Skeletal muscle tissue (tissue), 4 donors: Measurements from ENCODE around the gene ERRFI1. TPM values are rescaled to one million over a fixed set of nuclear protein-coding genes. Genes with fewer than 3 reads are reported as not detected.

Experiments used
- H3K27ac ChIP-seq: one replicate; pipeline ENCODE4 v1.7.0; 2013; ENCODE audit warnings: mild to moderate bottlenecking, low read depth, low read length, inconsistent platforms
- H3K27me3 ChIP-seq, 3 donors: one replicate each; pipeline ENCODE4 v1.7.0; 2013; ENCODE audit warnings: low read length in 3 of 3; ENCODE audit not compliant: control insufficient read depth in 3 of 3, insufficient read depth in 3 of 3
- H3K36me3 ChIP-seq, 3 donors: one replicate each; pipeline ENCODE4 v1.7.0; 2013; ENCODE audit warnings: low read length in 3 of 3; ENCODE audit not compliant: control insufficient read depth in 3 of 3, insufficient read depth in 3 of 3
- H3K4me1 ChIP-seq, 3 donors: one replicate each; pipeline ENCODE4 v1.7.0; 2013; ENCODE audit warnings: low read length in 3 of 3, mild to moderate bottlenecking in 3 of 3; ENCODE audit not compliant: control insufficient read depth in 3 of 3, insufficient read depth in 3 of 3
- H3K4me3 ChIP-seq, 3 donors: one replicate each; pipeline ENCODE4 v1.7.0; 2013; ENCODE audit warnings: low read length in 3 of 3
- H3K9ac ChIP-seq, 3 donors: one replicate each; pipeline ENCODE4 v1.7.0; 2013; ENCODE audit warnings: low read length in 3 of 3, mild to moderate bottlenecking in 3 of 3, moderate library complexity in 2 of 3, low read depth in 1 of 3
- H3K9me3 ChIP-seq, 3 donors: one replicate each; pipeline ENCODE4 v1.7.0; 2013; ENCODE audit warnings: low read length in 3 of 3; ENCODE audit not compliant: control insufficient read depth in 3 of 3
- total RNA-seq: library from RNA; depleted of rRNA; stranded (reverse); fragments of >200 nt; gene quantifications from one replicate; pipeline ENCODE4 v1.2.3, GENCODE V29; 2014
- donor health status: Osteomylitis.

Gene ERRFI1
- total RNA-seq, 1 donor from 2014 or later = 3.7 TPM

GRCh38 chr1:8019229-8019620 lies 6.9 kb downstream of the ERRFI1 start:
- H3K9me3 ChIP-seq = no peaks in the 10 kb centered on the region
- peaks cover 33 to 48% (median 47%) of the 10 kb centered on the region in 3 donors for H3K4me1 ChIP-seq
- H3K27ac ChIP-seq = no peak overlapping the region
- no peak overlapping the region for H3K4me3 ChIP-seq
- H3K27me3 ChIP-seq = no peaks in the 10 kb centered on the region
- H3K9ac ChIP-seq = no peak overlapping the region
- H3K36me3 ChIP-seq = peaks cover 3 to 4% (median 4%) of the 10 kb centered on the region in 3 donors

- Histone ChIP-seq H3K9me3 (no peaks in the 10 kb centered on the region), H3K9ac (no peak overlapping the region), H3K4me1 (peaks cover 33 to 44% (median 44%) of the 10 kb centered on the region in 3 donors)
Observed at GRCh38 chr1:8018492-8019228, 7.4 kb downstream of the ERRFI1 start.

GRCh38 chr1:8017495-8018197 lies 8.5 kb downstream of the ERRFI1 start:
- Histone ChIP-seq H3K27ac (no peak overlapping the region), H3K27me3 (no peaks in the 10 kb centered on the region), H3K9ac (peak overlapping the region in 1 of 3 donors; percentile 12), H3K9me3 (no peaks in the 10 kb centered on the region), H3K4me3 (no peak overlapping the region), H3K4me1 (peaks cover 33 to 43% (median 42%) of the 10 kb centered on the region in 3 donors), H3K36me3 (peaks cover 11 to 19% (median 15%) of the 10 kb centered on the region in 3 donors)

More at GRCh38 chr1:8018492-8019228, 7.4 kb downstream of the ERRFI1 start:
- no peak overlapping the region for H3K27ac ChIP-seq
- peaks cover 5 to 8% (median 8%) of the 10 kb centered on the region in 3 donors for H3K36me3 ChIP-seq
- no peak overlapping the region for H3K4me3 ChIP-seq
- H3K27me3 ChIP-seq = no peaks in the 10 kb centered on the region

- Histone ChIP-seq H3K9ac (no peak overlapping the region), H3K4me1 (peaks cover 38 to 48% (median 39%) of the 10 kb centered on the region in 3 donors), H3K27me3 (no peaks in the 10 kb centered on the region), H3K4me3 (no peak overlapping the region), H3K9me3 (no peaks in the 10 kb centered on the region), H3K27ac (no peak overlapping the region), H3K36me3 (peaks cover 11 to 20% (median 19%) of the 10 kb centered on the region in 3 donors)
Observed at GRCh38 chr1:8016895-8017241, 9.2 kb downstream of the ERRFI1 start.

- Histone ChIP-seq H3K9me3 (no peaks in the 10 kb centered on the region), H3K36me3 (peaks cover 11 to 20% (median 19%) of the 10 kb centered on the region in 3 donors), H3K27me3 (no peaks in the 10 kb centered on the region), H3K4me1 (peaks cover 39 to 50% (median 44%) of the 10 kb centered on the region in 3 donors), H3K27ac (peak overlapping the region; percentile 59), H3K9ac (peak overlapping the region; percentile 27 to 58 (median 27)), H3K4me3 (no peak overlapping the region)
Observed at GRCh38 chr1:8016210-8016894, 9.8 kb downstream of the ERRFI1 start.

GRCh38 chr1:8015809-8016165 lies 10.3 kb downstream of the ERRFI1 start:
- Histone ChIP-seq H3K4me3 (no peak overlapping the region), H3K36me3 (peaks cover 11 to 20% (median 19%) of the 10 kb centered on the region in 3 donors), H3K4me1 (peaks cover 42 to 56% (median 48%) of the 10 kb centered on the region in 3 donors), H3K9me3 (no peaks in the 10 kb centered on the region), H3K27me3 (no peaks in the 10 kb centered on the region), H3K27ac (peak overlapping the region; percentile 59), H3K9ac (peak overlapping the region in 2 of 3 donors; percentile 58 to 65)

- peak overlapping the region; percentile 61 to 66 (median 65) for H3K9ac ChIP-seq
Observed at GRCh38 chr1:8015036-8015808, 10.9 kb downstream of the ERRFI1 start.

GRCh38 chr1:8014381-8014988 lies 11.6 kb downstream of the ERRFI1 start:
- Histone ChIP-seq H3K27me3 (no peaks in the 10 kb centered on the region), H3K9me3 (no peaks in the 10 kb centered on the region), H3K36me3 (peaks cover 11 to 22% (median 19%) of the 10 kb centered on the region in 3 donors), H3K27ac (no peak overlapping the region), H3K9ac (no peak overlapping the region), H3K4me1 (peaks cover 50 to 69% (median 53%) of the 10 kb centered on the region in 3 donors), H3K4me3 (no peak overlapping the region)

More at GRCh38 chr1:8015036-8015808, 10.9 kb downstream of the ERRFI1 start:
- Histone ChIP-seq H3K4me3 (peak overlapping the region; percentile 37 to 51 (median 37)), H3K9me3 (no peaks in the 10 kb centered on the region), H3K27ac (peak overlapping the region; percentile 59), H3K36me3 (peaks cover 11 to 22% (median 19%) of the 10 kb centered on the region in 3 donors), H3K4me1 (peaks cover 45 to 61% (median 50%) of the 10 kb centered on the region in 3 donors), H3K27me3 (no peaks in the 10 kb centered on the region)

GRCh38 chr1:8013800-8014199 lies 12.3 kb downstream of the ERRFI1 start:
- Histone ChIP-seq H3K4me1 (peaks cover 49 to 69% (median 50%) of the 10 kb centered on the region in 3 donors), H3K36me3 (peaks cover 11 to 22% (median 19%) of the 10 kb centered on the region in 3 donors), H3K9ac (no peak overlapping the region)

More at GRCh38 chr1:8013800-8014199, 12.3 kb downstream of the ERRFI1 start:
- H3K27me3 ChIP-seq = no peaks in the 10 kb centered on the region
- no peaks in the 10 kb centered on the region for H3K9me3 ChIP-seq
- no peak overlapping the region for H3K27ac ChIP-seq
- no peak overlapping the region for H3K4me3 ChIP-seq
